IPS-15b (cell line): ENCODE results near the gene PANK2.

ENCODE experiments used
- H3K27me3 ChIP-seq: one replicate; pipeline ENCODE4 v1.6.1; 2013; ENCODE audit warnings: low read length; ENCODE audit not compliant: control insufficient read depth, insufficient read depth
- H3K36me3 ChIP-seq: one replicate; pipeline ENCODE4 v1.6.1; 2013; ENCODE audit warnings: low read length; ENCODE audit not compliant: control insufficient read depth, insufficient read depth
- H3K4me1 ChIP-seq: one replicate; pipeline ENCODE4 v1.6.1; 2013; ENCODE audit warnings: mild to moderate bottlenecking, low read length; ENCODE audit not compliant: control insufficient read depth, insufficient read depth
- H3K4me3 ChIP-seq: one replicate; pipeline ENCODE4 v1.5.1; 2013; ENCODE audit warnings: low read depth, low read length
- H3K9ac ChIP-seq: one replicate; pipeline ENCODE4 v1.6.1; 2013; ENCODE audit warnings: low read depth, mild to moderate bottlenecking, low read length
- H3K9me3 ChIP-seq: one replicate; pipeline ENCODE4 v1.6.1; 2013; ENCODE audit warnings: mild to moderate bottlenecking, low read length; ENCODE audit not compliant: control insufficient read depth, insufficient read depth

PANK2 gene

GRCh38 chr20:3924304-3925112 is 35.3 kb downstream of the PANK2 start:
- no peak overlapping the region for H3K4me3 ChIP-seq
- no peaks in the 10 kb centered on the region for H3K27me3 ChIP-seq
- peaks cover 9% of the 10 kb centered on the region for H3K4me1 ChIP-seq
- H3K9ac ChIP-seq = no peak overlapping the region
- H3K9me3 ChIP-seq = no peaks in the 10 kb centered on the region
- peaks cover 21% of the 10 kb centered on the region for H3K36me3 ChIP-seq

GRCh38 chr20:3925113-3925695 is 36.0 kb downstream of the PANK2 start:
- peaks cover 9% of the 10 kb centered on the region for H3K4me1 ChIP-seq
- H3K9me3 ChIP-seq = no peaks in the 10 kb centered on the region
- H3K9ac ChIP-seq = no peak overlapping the region
- no peak overlapping the region for H3K4me3 ChIP-seq
- no peaks in the 10 kb centered on the region for H3K27me3 ChIP-seq
- peaks cover 21% of the 10 kb centered on the region for H3K36me3 ChIP-seq

GRCh38 chr20:3925899-3926638 is 36.9 kb downstream of the PANK2 start:
- Histone ChIP-seq H3K36me3 (peaks cover 21% of the 10 kb centered on the region), H3K4me1 (peaks cover 9% of the 10 kb centered on the region), H3K4me3 (no peak overlapping the region), H3K9me3 (no peaks in the 10 kb centered on the region), H3K9ac (no peak overlapping the region), H3K27me3 (no peaks in the 10 kb centered on the region)

GRCh38 chr20:3927486-3928291 is 38.5 kb downstream of the PANK2 start:
- H3K4me1 ChIP-seq = peaks cover 9% of the 10 kb centered on the region

GRCh38 chr20:3929713-3930060 is 40.5 kb downstream of the PANK2 start:
- Histone ChIP-seq H3K9ac (no peak overlapping the region), H3K36me3 (peaks cover 3% of the 10 kb centered on the region), H3K27me3 (no peaks in the 10 kb centered on the region), H3K4me1 (peaks cover 9% of the 10 kb centered on the region), H3K4me3 (no peak overlapping the region), H3K9me3 (no peaks in the 10 kb centered on the region)

More at GRCh38 chr20:3927486-3928291, 38.5 kb downstream of the PANK2 start:
- Histone ChIP-seq H3K36me3 (peaks cover 18% of the 10 kb centered on the region), H3K27me3 (no peaks in the 10 kb centered on the region), H3K9ac (no peak overlapping the region), H3K9me3 (no peaks in the 10 kb centered on the region), H3K4me3 (no peak overlapping the region)

GRCh38 chr20:3930265-3931206 is 41.3 kb downstream of the PANK2 start:
- H3K27me3 ChIP-seq = no peaks in the 10 kb centered on the region
- H3K9me3 ChIP-seq = no peaks in the 10 kb centered on the region
- H3K4me3 ChIP-seq = no peak overlapping the region
- H3K9ac ChIP-seq = no peak overlapping the region
- peaks cover 9% of the 10 kb centered on the region for H3K4me1 ChIP-seq
- H3K36me3 ChIP-seq = no peaks in the 10 kb centered on the region

GRCh38 chr20:3931664-3932063 is 42.5 kb downstream of the PANK2 start:
- Histone ChIP-seq H3K36me3 (no peaks in the 10 kb centered on the region), H3K9ac (no peak overlapping the region), H3K4me3 (no peak overlapping the region), H3K9me3 (no peaks in the 10 kb centered on the region), H3K27me3 (no peaks in the 10 kb centered on the region), H3K4me1 (peaks cover 9% of the 10 kb centered on the region)

GRCh38 chr20:3932277-3932676 is 43.1 kb downstream of the PANK2 start:
- Histone ChIP-seq H3K36me3 (no peaks in the 10 kb centered on the region), H3K9me3 (no peaks in the 10 kb centered on the region), H3K27me3 (no peaks in the 10 kb centered on the region), H3K9ac (no peak overlapping the region), H3K4me1 (peaks cover 4% of the 10 kb centered on the region), H3K4me3 (no peak overlapping the region)

- no peaks in the 10 kb centered on the region for H3K27me3 ChIP-seq
- H3K4me1 ChIP-seq = peaks cover 2% of the 10 kb centered on the region
- no peaks in the 10 kb centered on the region for H3K9me3 ChIP-seq
- H3K9ac ChIP-seq = no peak overlapping the region
- H3K36me3 ChIP-seq = no peaks in the 10 kb centered on the region
- no peak overlapping the region for H3K4me3 ChIP-seq
Measured at GRCh38 chr20:3932681-3933080, 43.5 kb downstream of the PANK2 start.

- Histone ChIP-seq H3K27me3 (no peaks in the 10 kb centered on the region), H3K4me3 (no peak overlapping the region), H3K4me1 (no peaks in the 10 kb centered on the region), H3K9me3 (no peaks in the 10 kb centered on the region), H3K9ac (no peak overlapping the region), H3K36me3 (no peaks in the 10 kb centered on the region)
Measured at GRCh38 chr20:3933218-3933617, 44.0 kb downstream of the PANK2 start.
